ENCODE data around the gene NDUFB10. TPM values are rescaled to one million over a fixed set of nuclear protein-coding genes. Genes with fewer than 3 reads are reported as not detected.
A peak's percentile ranks its signal among the peaks of the same experiment; 100 is the strongest.

Gene NDUFB10
- total RNA-seq, 1 donor from 2014 or later: 126 TPM

DNA sequence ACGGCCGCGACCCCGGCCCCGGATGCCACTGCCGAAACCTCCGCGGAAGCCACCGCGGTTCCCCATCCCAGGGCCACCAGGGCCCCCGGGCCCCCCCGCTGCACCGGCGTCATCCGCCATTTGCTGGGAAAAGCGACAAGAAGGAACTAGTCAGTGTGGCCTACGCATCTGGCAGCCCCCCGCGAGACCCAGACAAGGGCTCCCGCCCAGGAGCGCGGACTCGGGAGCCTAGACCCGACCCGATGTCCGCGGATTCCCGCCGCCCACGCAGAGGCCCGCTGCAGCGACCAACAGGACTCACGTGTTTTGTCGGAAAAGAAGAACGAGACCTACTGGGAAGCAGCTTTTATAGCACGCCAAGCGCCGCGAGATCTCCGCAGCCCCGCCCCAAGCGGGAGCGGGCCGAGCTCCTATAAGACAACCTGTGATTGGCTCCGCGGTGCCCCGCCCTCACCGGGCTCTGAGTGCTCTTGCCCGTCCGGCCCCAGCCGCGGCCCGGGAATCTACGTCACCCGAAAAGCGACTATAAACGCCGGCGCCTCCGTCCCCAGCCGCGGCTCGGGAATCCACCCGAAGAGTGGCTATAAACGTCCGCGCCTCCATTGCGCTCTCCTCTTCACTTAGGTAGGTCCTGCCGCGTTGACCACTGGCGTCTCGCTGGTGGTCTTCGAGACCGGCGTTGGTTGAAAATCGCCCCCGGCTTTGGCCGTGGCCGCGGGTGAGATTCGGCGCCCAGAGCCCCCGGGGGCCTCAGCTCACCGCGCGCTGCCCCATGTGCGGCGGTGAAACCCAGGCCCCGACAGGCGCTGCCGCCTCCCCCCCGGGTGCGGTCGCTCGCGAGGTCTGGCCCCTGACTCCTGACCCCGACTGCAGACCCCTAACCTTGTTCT lies 5.4 kb downstream of the NDUFB10 start, which contains the start of gene RPS2:
RPS2 (minus strand) TSS at position 321 of the 890 bp plus-strand sequence; CDS start at position 120, 201 bp downstream.
- peak; percentile 100 for DNase-seq (ENCODE audit: extremely low spot score, unreplicated experiment)
- no peaks in the 10 kb centered on the region for H3K27me3 Mint-ChIP-seq (ENCODE audit: unreplicated experiment)
- no peaks in the 10 kb centered on the region for H3K9me3 Mint-ChIP-seq (ENCODE audit: unreplicated experiment)
- TF ChIP-seq CTCF (IDR thresholded peaks at IDR 0.05): no peak
- peak within 1 kb of the TSS; percentile 92 for H3K27ac Mint-ChIP-seq (ENCODE audit: unreplicated experiment)
- H3K4me1 Mint-ChIP-seq (ENCODE audit: unreplicated experiment): peaks cover 42% of the 10 kb centered on the region
- H3K36me3 Mint-ChIP-seq (ENCODE audit: unreplicated experiment): peaks cover 14% of the 10 kb centered on the region
- H3K4me3 Mint-ChIP-seq (ENCODE audit: unreplicated experiment): peak within 1 kb of the TSS; percentile 87

GRCh38 chr16:1965396-1966001 lies 6.2 kb downstream of the NDUFB10 start:
- no peak for DNase-seq (ENCODE audit: extremely low spot score, unreplicated experiment)
- Mint-ChIP-seq H3K4me1 (ENCODE audit: unreplicated experiment) (peaks cover 36% of the 10 kb centered on the region), H3K36me3 (ENCODE audit: unreplicated experiment) (peaks cover 14% of the 10 kb centered on the region), H3K27ac (ENCODE audit: unreplicated experiment) (peak overlapping the region; percentile 92), H3K9me3 (ENCODE audit: unreplicated experiment) (no peaks in the 10 kb centered on the region), H3K27me3 (ENCODE audit: unreplicated experiment) (no peaks in the 10 kb centered on the region), H3K4me3 (ENCODE audit: unreplicated experiment) (peak overlapping the region; percentile 87)
- TF ChIP-seq CTCF (IDR thresholded peaks at IDR 0.05): no peak

DNA sequence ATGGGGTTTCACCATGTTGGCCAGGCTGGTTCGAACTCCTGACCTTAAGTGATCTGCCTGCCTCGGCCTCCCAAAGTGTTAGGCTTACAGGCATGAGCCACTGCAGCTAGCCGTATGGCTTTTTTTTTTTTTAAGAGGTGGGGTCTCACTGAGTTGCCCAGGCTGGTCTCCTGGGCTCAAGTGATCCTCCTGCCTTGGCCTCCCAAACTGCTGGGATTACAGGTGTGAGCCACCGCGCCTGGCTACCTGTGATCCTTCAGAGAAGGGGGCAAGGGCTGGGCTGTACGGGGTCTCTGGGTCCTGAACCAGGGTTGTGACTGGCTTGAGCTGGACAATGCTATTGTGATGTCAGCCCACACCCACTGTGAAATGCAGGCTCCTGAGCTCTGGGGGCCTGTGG lies 7.1 kb downstream of the NDUFB10 start, which contains the start of gene RNF151:
RNF151 (plus strand) TSS at position 397 of the 400 bp plus-strand sequence. CDS start 26 bp downstream, outside the sequence.
- Mint-ChIP-seq H3K4me1 (ENCODE audit: unreplicated experiment) (peaks cover 33% of the 10 kb centered on the region), H3K36me3 (ENCODE audit: unreplicated experiment) (peaks cover 9% of the 10 kb centered on the region), H3K27me3 (ENCODE audit: unreplicated experiment) (no peaks in the 10 kb centered on the region), H3K4me3 (ENCODE audit: unreplicated experiment) (peak within 1 kb of the TSS; percentile 87), H3K9me3 (ENCODE audit: unreplicated experiment) (no peaks in the 10 kb centered on the region), H3K27ac (ENCODE audit: unreplicated experiment) (peak within 1 kb of the TSS; percentile 92)
- DNase-seq (ENCODE audit: extremely low spot score, unreplicated experiment): no peak
- no peak for TF ChIP-seq CTCF (IDR thresholded peaks at IDR 0.05)

DNA sequence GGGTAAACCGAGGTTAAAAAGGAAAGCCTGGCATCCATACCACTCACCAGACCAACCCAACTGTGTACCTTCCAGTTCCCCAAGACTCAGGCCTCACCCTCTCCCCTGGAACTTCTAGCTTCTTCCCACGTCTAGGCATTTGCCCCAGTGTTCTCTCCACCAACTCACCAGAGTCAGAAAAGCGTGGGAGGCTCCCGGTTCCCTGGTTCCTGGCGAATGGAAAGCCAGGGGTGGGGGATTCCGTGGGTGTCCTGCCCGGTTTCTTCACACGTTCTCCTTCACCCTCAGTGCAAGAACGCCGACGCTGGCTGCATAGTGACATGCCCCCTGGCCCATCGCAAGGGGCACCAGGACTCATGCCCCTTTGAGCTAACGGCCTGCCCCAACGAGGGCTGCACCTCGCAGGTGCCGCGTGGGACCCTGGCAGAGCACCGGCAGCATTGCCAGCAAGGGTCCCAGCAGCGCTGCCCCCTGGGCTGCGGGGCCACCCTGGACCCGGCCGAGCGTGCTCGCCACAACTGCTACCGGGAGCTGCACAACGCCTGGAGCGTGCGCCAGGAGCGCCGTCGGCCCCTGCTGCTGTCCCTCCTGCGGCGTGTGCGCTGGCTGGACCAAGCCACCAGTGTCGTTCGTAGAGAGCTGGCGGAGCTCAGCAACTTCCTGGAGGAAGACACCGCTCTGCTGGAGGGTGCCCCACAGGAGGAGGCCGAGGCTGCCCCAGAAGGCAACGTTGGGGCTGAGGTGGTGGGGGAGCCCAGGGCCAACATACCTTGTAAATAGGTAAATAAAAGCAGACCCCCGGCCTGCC lies 9.0 kb downstream of the NDUFB10 start:
- no peak for DNase-seq (ENCODE audit: extremely low spot score, unreplicated experiment)
- Mint-ChIP-seq H3K4me3 (ENCODE audit: unreplicated experiment) (no peak overlapping the region), H3K9me3 (ENCODE audit: unreplicated experiment) (no peaks in the 10 kb centered on the region), H3K27ac (ENCODE audit: unreplicated experiment) (no peak overlapping the region), H3K27me3 (ENCODE audit: unreplicated experiment) (no peaks in the 10 kb centered on the region), H3K4me1 (ENCODE audit: unreplicated experiment) (peaks cover 37% of the 10 kb centered on the region), H3K36me3 (ENCODE audit: unreplicated experiment) (peaks cover 10% of the 10 kb centered on the region)
- no peak for TF ChIP-seq CTCF (IDR thresholded peaks at IDR 0.05)
